HG03039 (cell line): ENCODE measurements around the gene AOX1.
"Not testable (repeated sequence)": the region's sequence is repeated elsewhere in the genome, so short reads cannot be mapped to it uniquely, and the experiment has no call there.

ENCODE experiments used
- ATAC-seq: cut with Tn5 transposase; IDR thresholded peaks from one replicate; pipeline ENCODE4 v1.9.1; 2021; ENCODE audit warnings: mild to moderate bottlenecking, moderate library complexity; ENCODE audit not compliant: unreplicated experiment

Gene AOX1

GRCh38 chr2:200585730-200586643, at the start of gene AOX1:
AOX1 (plus strand) TSS chr2:200586014; CDS start chr2:200586109, 95 bp downstream.
- no peak for ATAC-seq

GRCh38 chr2:200538139-200538538, 47.7 kb upstream of the AOX1 start:
- no peak for ATAC-seq

DNA sequence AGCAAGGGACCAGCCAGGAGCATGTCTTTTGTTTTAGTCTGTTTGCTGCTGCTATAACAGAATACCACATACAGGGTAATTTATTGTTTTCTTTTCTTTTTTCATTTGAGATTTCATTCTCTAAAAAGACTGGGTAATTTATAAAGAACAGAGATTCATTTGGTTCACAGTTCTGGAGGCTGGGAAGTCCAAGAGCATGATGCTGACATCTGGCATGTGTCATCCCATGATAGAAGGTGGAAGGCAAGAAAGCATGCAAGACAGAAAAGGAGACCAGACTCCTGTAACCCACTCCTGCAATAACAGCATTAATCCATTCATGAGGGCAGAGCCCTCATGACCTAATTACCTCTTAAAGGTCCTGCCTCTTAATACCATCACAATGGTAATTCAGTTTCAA, 45.0 kb upstream of the AOX1 start:
- no peak for ATAC-seq

DNA sequence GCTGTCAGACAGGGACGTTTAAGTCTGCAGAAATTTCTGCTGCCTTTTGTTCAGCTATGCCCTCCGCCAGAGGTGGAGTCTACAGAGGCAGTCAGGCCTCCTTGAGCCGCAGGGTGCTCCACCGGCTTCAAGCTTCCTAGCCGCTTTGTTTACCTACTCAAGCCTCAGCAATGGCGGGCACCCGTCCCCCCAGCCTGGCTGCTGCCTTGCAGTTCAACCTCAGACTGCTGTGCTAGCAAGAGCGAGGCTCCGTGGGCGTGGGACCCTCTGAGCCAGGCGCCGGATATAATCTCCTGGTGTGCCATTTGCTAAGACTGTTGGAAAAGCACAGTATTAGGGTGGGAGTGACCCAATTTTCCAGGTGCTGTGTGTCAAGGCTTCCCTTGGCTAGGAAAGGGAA, 19.2 kb upstream of the AOX1 start:
- not testable (repeated sequence) for ATAC-seq

- no peak for ATAC-seq
Observed at GRCh38 chr2:200567932-200568331, 17.9 kb upstream of the AOX1 start.

GRCh38 chr2:200575957-200576356, 9.9 kb upstream of the AOX1 start:
- ATAC-seq: no peak

GRCh38 chr2:200577027-200577426, 8.8 kb upstream of the AOX1 start:
- ATAC-seq: no peak

GRCh38 chr2:200578778-200579177, 7.0 kb upstream of the AOX1 start:
- no peak for ATAC-seq

GRCh38 chr2:200584639-200585038, 1.2 kb upstream of the AOX1 start:
- ATAC-seq: no peak

GRCh38 chr2:200585340-200585729, 479 bp upstream of the AOX1 start:
- no peak for ATAC-seq

- ATAC-seq: no peak
Observed at GRCh38 chr2:200586644-200586975, 796 bp downstream of the AOX1 start.

DNA sequence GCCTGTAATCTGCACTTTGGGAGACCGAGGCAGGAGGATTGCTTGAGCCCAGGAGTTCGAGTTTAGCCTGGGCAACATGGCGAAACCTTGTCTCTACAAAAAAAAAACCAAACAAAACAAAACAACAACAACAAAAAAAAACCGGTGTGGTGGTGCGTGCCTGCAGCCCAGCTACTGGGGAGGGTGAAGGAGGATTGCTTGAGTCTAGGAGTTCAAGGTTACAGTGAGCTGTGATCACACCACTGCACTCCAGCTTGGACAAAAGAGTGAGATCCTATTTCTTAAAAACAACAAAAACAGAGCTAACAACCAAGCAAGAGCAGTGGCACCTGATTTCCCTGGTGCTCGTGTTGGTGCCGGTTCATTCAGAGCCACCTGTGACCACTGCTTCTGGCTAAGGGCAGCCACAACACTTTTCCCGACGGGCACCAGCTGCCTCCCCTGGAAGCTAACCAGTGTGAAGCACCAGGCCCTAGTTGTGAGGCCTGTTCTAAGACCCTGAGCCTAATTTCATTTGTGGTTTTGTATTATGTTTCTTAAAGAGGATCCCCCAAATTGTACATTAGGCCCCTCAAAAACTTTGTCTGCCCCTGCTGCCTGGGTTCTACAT, 1.3 kb downstream of the AOX1 start:
- no peak for ATAC-seq

DNA sequence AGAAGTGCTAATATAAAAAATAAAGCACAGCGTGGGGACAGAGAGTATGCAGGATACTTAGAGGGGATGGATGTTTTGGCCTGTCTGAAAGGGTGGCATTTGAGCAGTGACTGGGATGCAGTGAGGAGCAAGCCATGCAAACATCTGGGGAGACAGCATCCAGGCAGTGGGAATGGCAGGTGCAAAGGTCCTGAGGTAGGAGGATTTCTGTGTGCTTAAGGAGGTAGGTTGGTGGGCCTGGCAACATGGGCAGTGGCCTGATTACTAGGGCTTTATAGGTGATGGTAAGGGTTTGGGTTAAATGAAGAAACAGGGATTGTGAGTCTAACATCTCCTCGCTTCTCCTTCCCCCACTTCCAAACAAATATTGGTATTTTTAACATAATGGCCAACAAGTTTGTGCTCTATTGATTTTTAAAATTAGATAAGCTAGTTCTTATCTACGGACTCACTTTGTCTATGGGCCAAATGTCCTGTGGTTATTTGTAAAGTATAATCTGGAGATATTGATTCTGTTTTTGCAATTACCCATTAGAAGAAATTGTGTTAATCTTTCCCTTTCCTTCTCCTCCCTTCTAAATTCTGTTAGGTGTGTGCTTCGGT, 2.4 kb downstream of the AOX1 start:
- no peak for ATAC-seq

- no peak for ATAC-seq
Observed at GRCh38 chr2:200590090-200590489, 4.3 kb downstream of the AOX1 start.

DNA sequence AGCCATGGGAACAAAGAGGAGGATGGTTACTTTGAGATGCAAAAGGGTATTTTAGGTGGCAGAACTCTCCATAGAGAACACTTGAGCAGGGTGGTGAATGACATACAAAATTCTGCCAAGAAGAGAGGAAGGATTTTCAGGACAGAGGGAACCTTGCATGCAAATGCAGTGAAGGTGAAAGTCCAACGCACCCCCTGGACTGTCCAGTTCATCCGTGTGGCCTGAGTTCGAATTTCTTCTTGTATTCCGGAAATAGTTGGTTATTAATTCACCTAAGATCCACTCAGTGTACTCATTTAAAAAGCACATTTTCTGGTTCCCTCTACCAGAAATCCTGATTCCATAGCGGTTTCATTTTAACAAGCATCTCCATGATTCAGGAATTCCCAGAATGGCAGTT, 5.5 kb downstream of the AOX1 start:
- no peak for ATAC-seq

- no peak for ATAC-seq
Observed at GRCh38 chr2:200592406-200593075, 6.7 kb downstream of the AOX1 start.

- no peak for ATAC-seq
Observed at GRCh38 chr2:200593905-200594304, 8.1 kb downstream of the AOX1 start.

GRCh38 chr2:200595913-200596312, 10.1 kb downstream of the AOX1 start:
- no peak for ATAC-seq

DNA sequence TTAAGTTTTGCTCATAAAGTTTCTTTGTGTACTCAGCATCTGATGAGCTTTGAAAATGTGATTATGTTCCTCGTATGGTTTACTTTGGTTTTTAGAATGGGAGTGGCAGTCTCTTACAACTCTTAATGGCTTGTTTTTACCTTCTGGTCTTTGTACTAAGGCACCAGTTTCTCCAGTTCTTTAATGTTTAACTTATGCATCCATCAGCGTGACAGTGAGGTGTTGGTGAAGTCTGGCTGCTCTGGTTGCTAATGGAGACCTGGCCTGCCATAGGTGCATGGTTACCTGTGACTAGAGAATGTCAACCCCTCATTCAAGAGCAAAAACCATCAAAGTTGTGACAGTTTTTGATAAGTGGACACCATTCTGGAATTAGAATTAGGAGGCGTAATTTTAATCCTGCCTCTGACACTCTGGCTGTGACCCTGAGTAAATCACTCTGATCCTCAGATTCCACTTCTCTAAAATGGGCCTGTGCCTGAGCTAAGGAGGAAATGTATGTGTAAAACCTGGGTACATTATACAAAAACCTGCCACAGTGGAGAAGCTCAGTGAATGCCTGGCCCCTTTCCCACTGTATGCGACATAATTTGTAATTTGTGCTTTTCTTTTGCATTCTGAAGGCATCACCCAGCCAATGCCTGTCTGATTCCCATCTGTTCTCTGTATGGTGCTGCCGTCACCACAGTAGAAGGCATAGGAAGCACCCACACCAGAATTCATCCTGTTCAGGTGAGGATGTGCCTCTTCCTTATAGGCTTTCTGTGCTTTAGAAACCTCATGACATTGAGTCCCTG, 11.2 kb downstream of the AOX1 start:
- no peak for ATAC-seq

DNA sequence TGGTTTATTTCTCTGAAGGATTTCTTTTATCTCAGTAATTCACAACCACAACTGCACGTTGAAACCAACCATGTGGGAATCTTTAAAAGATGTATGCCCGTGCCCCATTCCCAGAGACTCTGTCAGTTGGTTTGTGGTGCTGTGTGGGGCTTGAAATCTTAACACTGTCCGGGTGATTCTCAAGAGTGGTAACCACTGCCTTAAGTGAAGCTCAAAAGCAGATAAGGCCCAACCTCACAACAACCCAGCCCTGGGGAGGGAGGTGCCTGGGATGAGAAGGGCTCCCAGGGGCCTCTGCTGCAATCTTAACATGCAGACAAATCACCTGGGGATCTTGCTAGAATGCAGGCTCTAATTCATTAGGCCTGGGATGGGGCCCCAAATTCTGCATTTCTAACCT, 13.4 kb downstream of the AOX1 start:
- no peak for ATAC-seq
